ENCODE results near the gene FAM131B. TPM values are rescaled to one million over a fixed set of nuclear protein-coding genes. Genes with fewer than 3 reads are reported as not detected.
"Not testable (repeated sequence)": the region's sequence is repeated elsewhere in the genome, so short reads cannot be mapped to it uniquely, and the experiment has no call there.

Gene FAM131B
- total RNA-seq, 1 experiment from 2014 or later, result 17.3 TPM

- no peak for DNase-seq
- Histone ChIP-seq H2AFZ (ENCODE audit: low read length) (no peak overlapping the region), H3K56ac (ENCODE audit: insufficient read length, low read depth, low read length) (no peak overlapping the region), H3K4me1 (ENCODE audit: insufficient read depth, low read length) (peaks cover 17% of the 10 kb centered on the region), H2BK5ac (ENCODE audit: insufficient read length, low read length) (no peak overlapping the region), H3K27me3 (ENCODE audit: insufficient read depth, low read length) (no peaks in the 10 kb centered on the region), H4K5ac (ENCODE audit: insufficient read length, low read depth, low read length) (no peak overlapping the region), H4K8ac (replicated peaks; ENCODE audit: insufficient read length, low read depth, low read length) (no peak overlapping the region), H4K20me1 (ENCODE audit: control insufficient read depth, insufficient read depth, insufficient read length) (no peaks in the 10 kb centered on the region), H2BK120ac (ENCODE audit: low read depth, low read length, poor library complexity, severe bottlenecking) (no peak overlapping the region), H3K23me2 (ENCODE audit: insufficient read length, low read depth, low read length, poor library complexity, severe bottlenecking) (peaks cover 10% of the 10 kb centered on the region), H3K14ac (ENCODE audit: insufficient read depth, low read length) (no peak overlapping the region), H2BK12ac (ENCODE audit: insufficient read length, low read depth, low read length) (no peak overlapping the region), H3K9ac (ENCODE audit: extremely low read depth, insufficient read length, low read length) (no peak overlapping the region), H2BK20ac (ENCODE audit: low read depth, low read length, poor library complexity, severe bottlenecking) (no peak overlapping the region), H3K4ac (ENCODE audit: low read depth, low read length) (no peak overlapping the region), H3K79me2 (ENCODE audit: insufficient read depth, low read length) (peaks cover 13% of the 10 kb centered on the region; the same call in 1 of the 2 replicates), H3K23ac (ENCODE audit: insufficient read length, low read depth, low read length) (no peak overlapping the region), H4K91ac (ENCODE audit: insufficient read length, low read depth, low read length) (no peak overlapping the region), H3K27ac (ENCODE audit: insufficient read length, low read depth, low read length) (no peak overlapping the region), H2AK5ac (ENCODE audit: insufficient read length, low read length) (no peak overlapping the region), H3T11ph (ENCODE audit: low read length) (no peak overlapping the region), H3K18ac (ENCODE audit: insufficient read length, low read depth, low read length) (no peak overlapping the region), H2BK15ac (ENCODE audit: low read depth, low read length) (no peak overlapping the region), H3K4me2 (ENCODE audit: insufficient read depth, insufficient read length, low read length) (peak overlapping the region; percentile 87), H3K9me3 (ENCODE audit: control insufficient read depth, low read depth, low read length) (no peaks in the 10 kb centered on the region), H3K79me1 (ENCODE audit: insufficient read depth, low read depth, low read length, poor library complexity, severe bottlenecking) (no peaks in the 10 kb centered on the region)
- H3K27ac Mint-ChIP-seq, result peak overlapping the region; percentile 53 to 80 (median 70); a peak in 6 of 7 replicates
- peaks cover 45 to 51% (median 49%) of the 10 kb centered on the region in 3 experiments for H3K36me3 Mint-ChIP-seq (ENCODE audit: insufficient read depth in 1 of 3, low read depth in 3 of 3)
- H3K4me1 Mint-ChIP-seq, result peaks cover 51 to 56% of the 10 kb centered on the region in 2 experiments
- no peaks in the 10 kb centered on the region for H3K9me3 Mint-ChIP-seq
- no peaks in the 10 kb centered on the region for H3K27me3 Mint-ChIP-seq (ENCODE audit: low read depth)
- TF ChIP-seq CTCF (conservative IDR thresholded peaks at IDR 0.05), result no peak
- WGBS (ENCODE audit: extremely low coverage, insufficient read length, low lambda C conversion rate), result no CpG with 5 or more reads among the region's 9 CpGs
- peak overlapping the region; percentile 87 to 96; a peak in 3 of 5 replicates for H3K4me3 Mint-ChIP-seq
These were observed 42.9 kb upstream of the FAM131B start for GRCh38 chr7:143405173-143406001.

GRCh38 chr7:143402233-143402632 lies 39.7 kb upstream of the FAM131B start:
- H3K9me3 ChIP-seq (ENCODE audit: control insufficient read depth, low read depth, low read length); H3K79me1 ChIP-seq (ENCODE audit: insufficient read depth, low read depth, low read length, poor library complexity, severe bottlenecking); H4K5ac ChIP-seq (ENCODE audit: insufficient read length, low read depth, low read length); H3K9ac ChIP-seq (ENCODE audit: extremely low read depth, insufficient read length, low read length); H3K9me3 Mint-ChIP-seq; H3K4ac ChIP-seq (ENCODE audit: low read depth, low read length); H3K27me3 Mint-ChIP-seq (ENCODE audit: low read depth); H2AFZ ChIP-seq (ENCODE audit: low read length); H2BK5ac ChIP-seq (ENCODE audit: insufficient read length, low read length); H4K20me1 ChIP-seq (ENCODE audit: control insufficient read depth, insufficient read depth, insufficient read length); H3K23ac ChIP-seq (ENCODE audit: insufficient read length, low read depth, low read length); H2BK120ac ChIP-seq (ENCODE audit: low read depth, low read length, poor library complexity, severe bottlenecking); H2BK15ac ChIP-seq (ENCODE audit: low read depth, low read length); H3K4me2 ChIP-seq (ENCODE audit: insufficient read depth, insufficient read length, low read length); H3K23me2 ChIP-seq (ENCODE audit: insufficient read length, low read depth, low read length, poor library complexity, severe bottlenecking); H3K4me3 Mint-ChIP-seq; H3K14ac ChIP-seq (ENCODE audit: insufficient read depth, low read length); H3K79me2 ChIP-seq (ENCODE audit: insufficient read depth, low read length); H3K56ac ChIP-seq (ENCODE audit: insufficient read length, low read depth, low read length); H3K27me3 ChIP-seq (ENCODE audit: insufficient read depth, low read length); H4K8ac ChIP-seq (replicated peaks; ENCODE audit: insufficient read length, low read depth, low read length); H3K18ac ChIP-seq (ENCODE audit: insufficient read length, low read depth, low read length); H2BK20ac ChIP-seq (ENCODE audit: low read depth, low read length, poor library complexity, severe bottlenecking); H3K27ac Mint-ChIP-seq; H3K27ac ChIP-seq (ENCODE audit: insufficient read length, low read depth, low read length); H2BK12ac ChIP-seq (ENCODE audit: insufficient read length, low read depth, low read length); H3T11ph ChIP-seq (ENCODE audit: low read length); DNase-seq; H4K91ac ChIP-seq (ENCODE audit: insufficient read length, low read depth, low read length); H2AK5ac ChIP-seq (ENCODE audit: insufficient read length, low read length): not testable (repeated sequence)
- Mint-ChIP-seq H3K4me1 (peaks cover 28 to 35% of the 10 kb centered on the region in 2 experiments), H3K36me3 (ENCODE audit: insufficient read depth in 1 of 3, low read depth in 3 of 3) (peaks cover 61 to 82% (median 80%) of the 10 kb centered on the region in 3 experiments)
- WGBS (ENCODE audit: extremely low coverage, insufficient read length, low lambda C conversion rate), result no CpG with 5 or more reads among the region's 4 CpGs
- H3K4me1 ChIP-seq (ENCODE audit: insufficient read depth, low read length), result peaks cover 12% of the 10 kb centered on the region
